ENCODE results near the gene MYCBP. TPM values are rescaled to one million over a fixed set of nuclear protein-coding genes. Genes with fewer than 3 reads are reported as not detected.

MYCBP gene
- total RNA-seq (2021) (25.1 and 31.6 TPM in 2 replicates), Bru-seq, nascent RNA (percentile 61 among the genes with signal in this experiment), BruChase-seq, experiment 1, labeled RNA remaining after a 2-hour chase (percentile 81 among the genes with signal in this experiment), BruChase-seq, experiment 2, labeled RNA remaining after a 6-hour chase (percentile 90 among the genes with signal in this experiment)
- long read RNA-seq, transcript MYCBP-201 (5 exons, 2,818 nt), result major isoform, 39 of 45 reads
- long read RNA-seq, partial matches to known transcripts, result 1 of 45 reads
- long read RNA-seq, other reads (novel, unspliced or antisense), result 1 of 45 reads

- BruUV-seq (replicated peaks), result TSS peak; percentile 54
- peaks cover 4% of the 10 kb centered on the region for H3K4me1 ChIP-seq (ENCODE audit: insufficient read depth, low read length, poor library complexity, severe bottlenecking)
- ChIA-PET CTCF (no interaction called here), POLR2A (ENCODE audit: low non-redundant PET) (interaction anchor here (0.7 kb wide), 1 partner anchor 801 kb away, joined by 3 read pairs; no protein-coding TSS in a partner anchor)
- H3K27ac ChIP-seq (ENCODE audit: low read depth, low read length, poor library complexity, severe bottlenecking), result peak within 1 kb of the TSS; percentile 61
- TF ChIP-seq CTCF (conservative IDR thresholded peaks at IDR 0.05; ENCODE audit: low read depth, low read length), result no peak
- TF ChIP-seq EZH2 (IDR thresholded peaks at IDR 0.05; ENCODE audit: borderline replicate concordance, low read depth, low read length, poor library complexity, severe bottlenecking), result no peak
- H3K4me3 ChIP-seq (ENCODE audit: low read depth, low read length, poor library complexity, severe bottlenecking), result peak within 1 kb of the TSS; percentile 83
- no peaks in the 10 kb centered on the region for H3K36me3 ChIP-seq (ENCODE audit: insufficient read depth, low read length, poor library complexity, severe bottlenecking)
- H3K27me3 ChIP-seq (replicated peaks; ENCODE audit: insufficient read depth, low read depth, low read length, poor library complexity), result no peaks in the 10 kb centered on the region
- H3K9me3 ChIP-seq (ENCODE audit: low read depth, low read length, poor library complexity, severe bottlenecking), result no peaks in the 10 kb centered on the region
- intact Hi-C loops (cut with micrococcal nuclease; ENCODE audit: unreplicated experiment), result loop anchor here (5.0 kb wide), 1 partner anchor 119 kb away; the partner anchor contains the start of gene AKIRIN1
- peak; percentile 97 for DNase-seq (ENCODE audit: low spot score)
These were observed at the start of gene MYCBP for GRCh38 chr1:38873027-38873969. MYCBP (minus strand) TSS chr1:38873348; CDS start chr1:38873305, 43 bp downstream.

- no TSS peak for BruUV-seq (replicated peaks)
- Histone ChIP-seq H3K27me3 (replicated peaks; ENCODE audit: insufficient read depth, low read depth, low read length, poor library complexity) (no peaks in the 10 kb centered on the region), H3K36me3 (ENCODE audit: insufficient read depth, low read length, poor library complexity, severe bottlenecking) (no peaks in the 10 kb centered on the region), H3K4me1 (ENCODE audit: insufficient read depth, low read length, poor library complexity, severe bottlenecking) (no peaks in the 10 kb centered on the region), H3K4me3 (ENCODE audit: low read depth, low read length, poor library complexity, severe bottlenecking) (no peak overlapping the region), H3K27ac (ENCODE audit: low read depth, low read length, poor library complexity, severe bottlenecking) (no peak overlapping the region), H3K9me3 (ENCODE audit: low read depth, low read length, poor library complexity, severe bottlenecking) (no peaks in the 10 kb centered on the region)
- TF ChIP-seq EZH2 (IDR thresholded peaks at IDR 0.05; ENCODE audit: borderline replicate concordance, low read depth, low read length, poor library complexity, severe bottlenecking) (no peak), CTCF (conservative IDR thresholded peaks at IDR 0.05; ENCODE audit: low read depth, low read length) (no peak)
- intact Hi-C loops (cut with micrococcal nuclease; ENCODE audit: unreplicated experiment), result no loop called here
- ChIA-PET POLR2A (ENCODE audit: low non-redundant PET) (no interaction called here), CTCF (no interaction called here)
- no peak for DNase-seq (ENCODE audit: low spot score)
These were observed 46.0 kb upstream of the MYCBP start for GRCh38 chr1:38919130-38919529.

DNA sequence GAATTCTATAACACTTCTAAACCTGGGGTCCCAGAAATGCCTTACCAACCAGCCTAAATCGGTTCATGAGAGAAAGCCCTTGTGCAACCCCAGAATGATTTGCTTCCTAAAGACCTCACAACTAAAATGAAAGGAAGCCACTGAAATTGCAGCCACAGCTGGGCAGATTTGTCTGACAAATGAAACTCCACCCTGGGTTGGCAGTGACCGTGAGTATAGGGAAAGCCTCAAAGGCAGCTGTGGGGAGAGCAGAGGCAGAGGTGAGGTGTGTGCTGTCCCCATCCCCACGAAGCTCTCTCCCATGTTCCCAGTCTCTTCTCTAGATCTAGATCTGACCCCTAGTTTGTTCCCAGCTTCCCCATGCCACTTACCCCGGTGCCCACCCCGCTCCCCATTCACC lies 45.4 kb upstream of the MYCBP start:
- intact Hi-C loops (cut with micrococcal nuclease; ENCODE audit: unreplicated experiment), result no loop called here
- no peak for DNase-seq (ENCODE audit: low spot score)
- Histone ChIP-seq H3K4me1 (ENCODE audit: insufficient read depth, low read length, poor library complexity, severe bottlenecking) (no peaks in the 10 kb centered on the region), H3K4me3 (ENCODE audit: low read depth, low read length, poor library complexity, severe bottlenecking) (no peak overlapping the region), H3K27ac (ENCODE audit: low read depth, low read length, poor library complexity, severe bottlenecking) (no peak overlapping the region), H3K27me3 (replicated peaks; ENCODE audit: insufficient read depth, low read depth, low read length, poor library complexity) (no peaks in the 10 kb centered on the region), H3K36me3 (ENCODE audit: insufficient read depth, low read length, poor library complexity, severe bottlenecking) (no peaks in the 10 kb centered on the region), H3K9me3 (ENCODE audit: low read depth, low read length, poor library complexity, severe bottlenecking) (no peaks in the 10 kb centered on the region)
- TF ChIP-seq CTCF (conservative IDR thresholded peaks at IDR 0.05; ENCODE audit: low read depth, low read length) (no peak), EZH2 (IDR thresholded peaks at IDR 0.05; ENCODE audit: borderline replicate concordance, low read depth, low read length, poor library complexity, severe bottlenecking) (no peak)
- BruUV-seq (replicated peaks), result no TSS peak
- ChIA-PET CTCF (no interaction called here), POLR2A (ENCODE audit: low non-redundant PET) (no interaction called here)
